ENCODE measurements around the gene DNAJC24.

The DNAJC24 gene

DNA sequence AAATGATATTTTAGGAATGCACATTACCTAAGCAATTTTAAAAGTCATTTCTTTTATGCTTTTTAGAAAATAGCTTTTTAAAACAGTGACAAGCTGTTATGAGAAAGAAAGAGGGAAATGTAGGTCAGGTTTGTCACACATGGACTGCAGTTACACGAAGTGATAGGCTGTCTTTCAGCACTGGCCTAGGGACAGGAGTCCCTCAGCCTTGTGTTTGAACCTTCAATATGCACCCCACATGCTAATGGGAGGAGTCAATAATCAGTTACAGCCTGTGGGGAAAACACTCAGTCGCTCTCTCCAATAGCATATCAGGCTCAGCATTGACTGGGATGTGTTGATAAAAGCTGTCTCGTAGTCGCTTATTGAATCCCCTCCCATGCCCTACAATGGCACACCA is 45.8 kb downstream of the DNAJC24 start:
- DNase-seq (ENCODE audit: low read depth in 2 of 2) = no peak

DNA sequence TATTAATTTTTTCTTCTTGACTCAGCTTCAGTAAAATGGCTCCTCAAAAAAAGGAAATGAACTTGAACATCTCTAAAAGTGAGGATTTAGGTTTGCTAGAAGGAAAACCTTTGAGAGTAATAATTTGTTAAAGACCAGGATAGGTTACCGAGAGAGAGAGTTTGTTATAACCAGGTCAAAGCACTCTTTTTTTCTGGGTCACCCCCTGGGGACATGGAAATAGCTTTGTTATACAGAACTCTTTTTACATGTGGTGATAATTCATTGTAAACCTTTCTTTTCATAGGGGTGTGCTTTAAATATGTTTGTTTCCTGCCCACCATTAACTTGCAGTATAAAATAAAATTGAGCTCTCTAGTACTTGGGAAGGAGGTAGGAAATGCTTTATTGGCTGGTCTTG is 47.7 kb downstream of the DNAJC24 start:
- DNase-seq (ENCODE audit: low read depth in 2 of 2) = no peak

DNA sequence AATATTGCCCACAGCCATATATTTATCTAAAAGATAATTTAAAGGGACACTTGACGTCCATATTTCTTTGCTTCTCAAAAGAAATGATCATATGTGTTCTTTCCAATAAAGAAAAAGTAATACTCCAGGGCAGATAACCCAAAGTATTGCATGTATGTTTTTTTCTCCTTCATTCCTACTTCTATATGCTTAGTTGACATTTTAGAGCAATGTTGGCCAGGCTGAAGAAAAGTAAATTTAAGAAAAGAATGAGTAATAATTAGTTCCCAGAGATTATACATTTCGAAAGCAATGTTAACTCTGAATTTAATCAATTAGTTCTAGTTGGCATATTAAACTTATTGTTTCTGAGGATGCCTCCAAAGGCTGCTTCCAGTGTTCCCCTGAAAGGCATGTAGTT is 48.2 kb downstream of the DNAJC24 start:
- no peak for DNase-seq (ENCODE audit: low read depth in 2 of 2)

DNA sequence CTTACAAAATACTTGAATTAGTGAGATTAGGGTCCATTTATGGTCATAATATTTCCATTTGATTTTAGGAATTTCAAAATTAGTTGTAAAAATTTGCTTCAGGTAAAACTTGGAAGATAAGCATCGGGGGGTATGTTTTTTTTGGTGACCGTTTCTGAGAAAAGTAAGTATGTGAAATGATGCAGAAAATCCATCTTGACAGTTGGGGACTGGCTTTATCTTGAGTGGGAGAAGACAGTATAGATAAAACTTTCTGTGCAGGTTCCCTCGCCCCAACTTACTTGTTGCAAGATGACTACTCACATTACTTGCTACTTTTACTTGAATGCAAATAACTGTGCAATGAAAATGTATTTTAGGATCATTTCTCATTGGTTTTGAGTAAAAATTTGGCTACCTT is 49.5 kb downstream of the DNAJC24 start:
- no peak for DNase-seq (ENCODE audit: low read depth in 2 of 2)

DNA sequence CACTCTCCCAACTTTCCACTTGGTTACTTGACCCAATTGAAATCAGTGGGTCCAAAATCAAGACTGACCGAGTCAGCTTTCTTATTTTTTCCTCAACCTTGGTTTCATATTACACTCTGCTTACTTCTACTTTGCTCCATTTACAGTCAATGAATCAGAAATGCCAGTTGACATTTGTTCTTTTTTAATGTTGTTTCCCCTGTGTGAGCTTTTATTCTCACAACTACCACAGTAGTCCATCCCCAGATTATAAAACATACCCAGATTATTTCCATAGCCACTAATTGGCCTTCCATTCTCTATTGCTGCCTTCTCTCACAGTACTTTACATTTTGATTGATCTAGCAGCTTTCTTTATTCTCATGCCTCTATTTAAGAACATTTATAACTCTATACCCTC is 50.0 kb downstream of the DNAJC24 start:
- DNase-seq (ENCODE audit: low read depth in 2 of 2) = no peak

DNA sequence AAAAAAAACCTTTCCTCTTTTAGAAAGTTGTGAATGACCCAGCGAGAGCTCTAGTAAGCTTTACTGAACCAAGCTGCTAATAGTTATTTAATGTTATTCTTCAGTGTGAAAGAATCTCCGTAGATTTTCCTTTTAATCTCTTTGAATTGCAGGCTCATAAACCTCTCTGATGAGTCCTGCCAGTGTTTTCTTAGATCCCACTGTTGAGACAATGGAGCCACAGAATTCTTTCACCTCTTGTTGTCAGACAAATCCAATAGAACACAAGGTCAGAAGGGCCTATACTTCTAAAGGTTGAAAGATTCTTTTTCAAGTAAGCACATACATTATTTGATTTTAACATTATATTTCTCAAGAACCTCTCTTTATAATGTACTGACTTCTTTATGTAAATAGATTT is 52.2 kb downstream of the DNAJC24 start:
- no peak for DNase-seq (ENCODE audit: low read depth in 2 of 2)

DNA sequence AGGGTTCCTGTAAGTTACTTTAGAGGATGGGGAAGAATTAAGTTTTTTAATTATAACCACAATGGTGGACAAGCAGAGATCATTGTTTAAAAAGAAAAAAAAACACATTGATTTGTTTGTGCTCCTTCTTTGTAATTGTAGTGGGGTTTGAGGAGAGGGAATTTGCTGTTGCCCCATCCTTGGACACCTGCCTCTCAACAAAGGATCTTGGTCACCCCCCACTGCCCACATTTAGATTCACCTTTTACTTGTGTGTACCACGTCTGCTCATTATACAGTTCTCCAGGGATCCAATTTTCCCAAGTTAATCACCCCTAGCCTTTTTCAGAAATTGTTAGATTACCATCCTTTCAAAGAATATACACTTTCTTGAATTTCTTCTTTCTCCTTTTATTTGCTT is 53.0 kb downstream of the DNAJC24 start:
- no peak for DNase-seq (ENCODE audit: low read depth in 2 of 2)

DNA sequence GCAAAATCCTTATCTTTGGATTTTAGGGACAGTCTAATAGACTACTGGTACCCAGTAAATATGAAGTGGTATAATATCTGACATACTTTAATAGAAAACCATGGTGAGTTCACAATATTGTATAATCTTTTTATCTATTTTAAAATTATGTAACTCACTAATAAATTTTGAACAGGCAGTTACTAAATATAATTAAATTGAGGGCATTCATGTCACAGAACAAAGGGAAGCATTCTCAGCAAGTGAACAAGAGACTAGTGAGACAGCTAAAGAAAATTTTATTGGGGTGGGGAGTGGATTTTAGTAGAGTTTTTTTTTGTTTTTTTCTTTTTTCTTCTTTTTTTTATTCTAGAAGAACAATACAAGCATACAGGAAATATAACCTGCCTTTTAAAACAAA is 55.0 kb downstream of the DNAJC24 start:
- DNase-seq (ENCODE audit: low read depth in 2 of 2) = no peak

DNA sequence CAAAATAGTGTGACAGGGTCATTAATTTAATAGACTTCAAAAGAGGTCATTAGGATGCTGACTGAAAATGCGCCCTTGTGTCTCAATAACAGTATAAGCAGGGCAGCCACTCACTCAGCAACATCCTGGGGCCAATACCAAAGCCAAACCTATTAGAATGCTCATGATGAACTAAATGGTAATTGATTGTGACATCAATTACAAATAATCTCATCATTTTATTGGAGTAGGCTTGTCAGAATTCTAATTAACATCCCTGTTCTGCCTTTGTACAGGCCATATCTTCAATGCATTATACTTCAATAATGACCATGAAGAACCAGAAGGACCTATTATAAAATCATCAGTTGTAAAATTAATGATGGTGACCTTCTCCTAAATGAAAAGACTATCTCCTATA is 64.2 kb downstream of the DNAJC24 start:
- no peak for DNase-seq (ENCODE audit: low read depth in 2 of 2)

DNA sequence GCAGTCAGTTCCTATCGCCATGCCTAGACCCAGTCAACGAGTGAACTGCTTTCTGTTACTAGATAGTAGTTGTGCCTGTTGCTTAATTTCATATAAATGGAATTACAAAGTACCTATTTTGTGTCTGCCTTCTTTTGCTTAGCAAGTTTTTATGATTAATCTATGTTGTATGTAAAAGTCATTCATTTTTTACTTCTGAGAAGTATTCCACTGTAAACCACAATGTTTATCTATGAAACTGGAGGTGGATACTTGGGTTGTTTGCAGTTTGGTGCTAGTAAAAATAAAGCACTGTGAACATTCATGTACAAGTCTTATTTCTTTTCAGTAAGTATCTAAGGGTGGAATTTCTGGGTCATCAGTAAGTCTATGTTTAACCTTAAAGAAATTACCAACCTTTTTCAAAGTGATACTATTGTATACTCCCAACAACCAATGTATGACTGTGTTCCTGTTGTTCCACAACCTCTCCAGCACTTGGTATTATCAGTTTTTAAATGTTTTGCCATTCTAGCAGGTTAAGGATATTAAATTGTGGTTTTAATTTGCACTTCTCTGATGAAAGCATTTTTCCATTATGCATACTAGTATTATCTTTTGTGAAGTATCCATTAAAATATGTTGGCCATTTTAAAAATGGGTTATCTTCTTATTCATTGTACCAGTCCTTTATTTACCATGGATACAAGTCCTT is 68.2 kb downstream of the DNAJC24 start:
- DNase-seq (ENCODE audit: low read depth in 2 of 2) = no peak

DNA sequence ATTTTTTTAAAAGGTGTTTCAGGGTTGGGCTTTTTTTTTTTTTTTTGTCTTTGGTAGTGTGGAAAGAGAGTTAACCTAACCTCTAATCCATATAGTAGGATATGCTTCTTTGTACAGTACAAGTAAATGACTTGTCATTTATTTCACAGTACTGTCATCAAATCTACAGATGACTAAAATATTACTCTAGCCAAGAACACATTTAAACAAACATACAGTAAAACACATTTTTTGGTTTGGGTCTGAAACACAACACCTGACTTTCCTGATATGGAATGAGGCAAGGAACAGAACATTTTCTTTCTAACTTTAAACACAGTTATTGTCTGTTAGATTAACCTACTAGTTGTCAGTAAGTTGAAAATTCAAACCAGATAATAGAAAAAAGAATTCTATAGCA is 71.6 kb downstream of the DNAJC24 start:
- DNase-seq (ENCODE audit: low read depth in 2 of 2) = no peak

DNA sequence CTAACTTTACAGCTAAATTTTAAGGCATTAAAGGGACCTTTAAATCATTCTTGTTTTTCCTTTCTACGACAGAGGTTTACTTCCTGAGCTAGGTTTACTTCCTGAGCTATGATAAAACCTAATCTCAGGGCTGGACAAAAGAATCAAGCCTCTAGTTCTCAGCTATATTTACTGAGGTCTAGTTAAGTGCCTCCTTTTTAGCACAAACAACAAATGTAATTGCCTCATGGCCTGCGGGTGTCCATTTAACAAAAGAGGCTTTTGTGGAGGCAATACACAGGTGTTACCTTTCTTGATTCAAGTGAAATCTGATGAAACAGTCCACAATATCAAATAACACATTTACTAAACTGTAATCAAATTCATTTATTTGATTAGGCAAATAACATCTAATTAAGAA is 72.4 kb downstream of the DNAJC24 start:
- DNase-seq (ENCODE audit: low read depth in 2 of 2) = no peak

DNA sequence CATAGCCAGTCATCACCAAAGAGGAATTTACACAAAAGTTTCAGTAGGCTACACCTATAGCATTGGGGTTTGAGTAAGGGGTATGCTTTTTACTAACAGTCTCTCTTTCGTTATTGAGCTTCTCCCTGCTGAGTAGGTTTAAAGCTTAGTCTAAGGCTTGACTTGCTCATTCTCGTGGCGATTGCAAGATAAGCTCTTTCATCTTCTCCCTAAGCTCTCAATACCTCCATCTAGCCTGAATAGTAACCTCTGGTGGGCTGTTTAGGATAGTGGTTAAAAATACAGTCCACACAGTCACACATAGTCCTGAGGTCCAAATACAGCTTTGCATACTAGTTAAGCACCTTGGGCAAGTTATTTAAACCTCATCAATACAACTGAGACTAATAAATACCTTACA is 74.1 kb downstream of the DNAJC24 start:
- DNase-seq (ENCODE audit: low read depth in 2 of 2) = no peak

DNA sequence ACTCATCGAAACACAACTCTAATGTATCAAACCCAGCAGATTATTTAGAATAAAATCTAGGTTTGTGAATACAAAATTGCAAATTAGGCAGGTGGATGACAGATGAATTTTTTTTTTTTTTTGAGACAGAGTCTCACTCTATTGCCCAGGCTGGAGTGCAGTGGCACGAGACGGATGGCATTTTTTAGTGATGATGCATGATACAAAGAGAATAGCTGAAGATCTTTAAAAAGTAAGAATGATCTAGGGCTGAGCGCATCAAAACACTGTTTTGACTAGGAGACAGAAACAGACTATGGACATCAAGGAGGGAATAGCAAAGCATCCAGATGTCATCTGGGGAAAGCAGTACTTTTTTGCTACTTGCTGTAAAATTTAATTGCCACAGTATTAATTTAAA is 76.0 kb downstream of the DNAJC24 start:
- DNase-seq (ENCODE audit: low read depth in 2 of 2) = no peak

DNA sequence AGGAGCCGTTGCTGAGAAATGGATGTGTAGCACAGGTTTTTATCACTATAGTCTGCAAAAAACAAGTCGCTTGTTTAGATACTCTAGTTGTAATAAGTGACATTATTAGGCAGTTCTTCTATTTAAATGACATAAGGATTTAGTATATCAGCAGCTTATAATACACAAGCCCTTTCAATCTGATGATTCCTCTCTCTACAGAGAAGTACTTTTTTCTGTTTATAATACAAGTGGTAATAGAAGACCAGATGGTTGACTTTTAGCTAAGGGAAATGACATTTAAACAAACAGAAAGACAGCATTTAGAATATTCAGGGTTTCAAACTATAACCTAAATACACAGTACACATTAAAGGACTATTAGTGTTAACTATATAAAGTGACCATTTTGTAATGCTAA is 79.4 kb downstream of the DNAJC24 start:
- no peak for DNase-seq (ENCODE audit: low read depth in 2 of 2)

DNA sequence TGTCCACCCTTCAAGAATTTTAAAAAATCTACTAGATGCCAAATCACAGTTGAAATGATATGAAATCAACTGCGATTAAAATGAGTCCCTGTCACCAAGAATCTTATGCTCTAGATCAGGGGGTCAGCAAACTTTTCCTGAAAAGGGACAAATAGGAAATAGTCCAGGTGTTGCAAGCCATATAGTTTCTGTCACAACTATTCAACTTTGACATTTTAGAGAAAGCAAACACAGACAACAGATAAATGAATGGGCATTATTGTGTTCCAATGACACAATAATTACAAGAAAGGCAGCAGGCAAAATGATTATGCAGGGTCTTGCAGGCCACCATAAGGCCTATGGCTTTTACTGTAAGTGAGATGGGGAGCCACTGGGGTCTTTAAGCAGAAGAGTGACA is 81.2 kb downstream of the DNAJC24 start:
- no peak for DNase-seq (ENCODE audit: low read depth in 2 of 2)

DNA sequence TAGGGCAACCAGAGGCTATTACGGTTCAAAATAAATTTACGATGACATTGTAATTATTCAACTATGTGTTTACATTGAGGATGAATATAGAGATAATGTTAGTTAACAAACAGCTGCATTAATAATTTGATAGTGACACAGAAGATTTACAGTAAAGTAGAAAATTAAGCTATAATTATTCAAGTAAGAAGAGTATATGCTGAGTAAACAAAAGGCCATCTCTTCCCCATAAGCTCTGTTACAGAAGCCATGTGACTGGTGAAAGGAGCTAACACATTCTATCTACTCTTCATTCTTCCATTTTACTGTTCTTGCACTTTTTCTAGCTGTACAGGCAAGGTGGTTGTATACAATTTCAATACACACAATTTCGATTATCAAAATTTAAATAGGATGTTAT is 85.5 kb downstream of the DNAJC24 start:
- no peak for DNase-seq (ENCODE audit: low read depth in 2 of 2)

DNA sequence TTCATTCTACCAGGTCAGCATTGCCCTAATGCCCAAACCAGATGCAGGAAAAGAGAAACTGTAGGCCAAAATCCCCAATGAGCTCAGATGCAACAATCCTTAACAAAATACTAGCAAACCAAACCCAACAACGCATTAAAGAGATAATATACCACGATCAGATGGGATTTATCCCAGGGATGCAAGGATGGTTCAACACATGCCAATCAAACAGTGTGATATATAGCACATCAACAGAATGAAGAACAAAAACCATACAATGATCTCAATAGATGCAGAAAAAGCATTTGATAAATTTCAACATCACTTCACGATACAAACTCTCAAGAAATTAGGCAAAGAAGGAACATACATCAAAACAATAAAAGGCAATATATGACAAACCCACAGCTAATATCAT is 94.8 kb downstream of the DNAJC24 start:
- DNase-seq (ENCODE audit: low read depth in 2 of 2) = no peak

DNA sequence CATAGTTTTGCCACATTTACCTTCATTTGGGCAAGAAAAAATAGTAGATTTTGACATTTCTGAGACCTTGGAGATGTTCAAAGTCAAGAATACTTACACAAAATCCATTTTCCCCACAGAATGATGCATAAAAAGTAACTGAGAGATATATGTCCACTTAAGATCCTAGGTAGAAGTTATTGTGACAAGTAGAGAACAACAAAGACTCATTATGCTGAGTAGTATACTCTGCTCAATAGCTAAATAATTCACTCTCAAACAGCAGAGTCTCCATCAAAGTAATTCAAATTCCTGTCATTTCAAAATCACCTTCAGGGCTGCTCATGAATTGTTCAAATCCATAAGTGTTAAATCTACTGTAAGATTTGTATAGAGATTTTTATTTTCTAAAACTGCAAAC is 104.4 kb downstream of the DNAJC24 start:
- DNase-seq (ENCODE audit: low read depth in 2 of 2) = no peak

DNA sequence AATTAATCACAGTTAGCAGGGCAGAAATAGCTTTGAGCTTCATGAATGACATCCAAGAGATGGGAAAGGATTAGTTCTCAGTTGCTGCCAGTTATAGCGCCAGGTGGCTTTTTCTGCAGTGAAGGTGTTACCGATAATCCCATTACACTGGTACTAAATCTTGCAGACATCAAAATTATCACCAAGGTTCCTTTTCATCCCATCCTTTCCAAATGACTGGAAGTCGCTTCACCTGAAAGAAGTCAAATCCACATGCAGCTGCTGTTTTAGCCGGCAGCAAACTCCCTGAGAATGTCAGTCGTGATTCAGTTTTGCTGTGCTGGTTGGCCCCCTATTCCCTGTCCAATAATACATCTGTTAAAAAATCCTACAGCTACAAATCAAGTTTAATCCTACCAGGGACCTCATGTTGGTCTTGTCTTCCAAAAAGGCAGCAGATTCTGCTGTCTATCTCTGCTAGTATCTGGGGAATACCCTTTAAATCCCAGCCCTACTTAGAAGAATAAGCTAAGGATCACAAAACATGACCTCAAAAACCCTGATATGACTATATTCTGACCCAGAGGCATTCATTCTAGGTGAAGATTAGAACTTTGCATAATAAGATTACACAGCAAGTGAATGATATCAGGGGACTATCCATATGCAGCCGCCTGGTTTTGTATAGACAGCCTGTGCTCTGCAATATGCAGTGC is 108.0 kb downstream of the DNAJC24 start:
- DNase-seq (ENCODE audit: low read depth in 2 of 2) = no peak

DNA sequence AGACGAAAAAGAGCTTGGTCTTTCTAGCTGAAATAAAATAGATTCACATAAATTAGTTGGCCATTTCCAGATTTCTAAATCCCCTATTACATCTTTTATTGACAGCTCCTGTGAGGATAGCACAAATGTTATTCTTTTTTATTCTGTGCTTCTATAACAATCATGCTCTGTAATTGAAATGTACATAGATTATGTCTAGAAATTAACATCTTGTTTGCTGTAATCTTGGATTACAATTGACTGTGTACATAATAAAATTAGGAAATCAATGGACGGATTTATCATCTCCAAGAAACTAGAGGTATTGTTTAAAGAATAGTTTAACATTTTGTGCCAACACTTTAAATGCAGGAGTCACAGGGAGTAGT is 108.5 kb downstream of the DNAJC24 start:
- no peak for DNase-seq (ENCODE audit: low read depth in 2 of 2)

DNA sequence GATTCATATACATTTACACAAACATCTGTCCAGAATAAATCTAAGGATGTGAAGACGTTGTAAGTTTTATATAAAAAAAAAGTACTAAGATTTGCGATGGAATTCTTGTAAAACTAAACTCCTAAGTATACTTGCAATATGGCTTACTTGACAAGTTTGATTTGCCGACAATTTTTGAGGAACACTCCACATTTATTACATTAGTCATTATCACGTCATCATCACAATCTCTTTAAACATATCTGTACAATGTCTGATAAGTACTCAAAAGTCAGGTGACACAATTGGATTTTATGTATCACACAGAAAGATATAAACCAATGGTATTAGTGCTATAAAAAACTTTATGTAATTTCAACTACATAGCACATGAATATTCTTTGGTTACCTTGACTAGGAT is 109.4 kb downstream of the DNAJC24 start:
- no peak for DNase-seq (ENCODE audit: low read depth in 2 of 2)

DNA sequence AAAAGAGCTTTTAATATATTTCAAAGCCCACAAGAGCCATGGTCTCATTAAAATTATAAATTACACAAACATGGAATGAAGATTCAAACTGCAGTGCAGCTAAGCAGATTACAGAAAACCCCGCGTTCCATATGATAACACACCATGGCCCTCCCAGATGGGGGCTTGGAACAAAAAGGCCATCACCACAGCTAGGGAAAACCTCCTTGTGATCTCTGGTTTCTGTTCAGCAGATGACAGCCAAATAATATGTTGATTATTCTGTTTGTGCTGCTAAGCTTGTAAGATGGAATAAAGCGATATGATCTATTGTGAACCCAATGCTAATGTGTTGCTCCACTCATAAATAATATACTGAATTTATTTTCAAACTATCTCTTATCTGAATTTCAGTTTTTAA is 111.3 kb downstream of the DNAJC24 start:
- DNase-seq (ENCODE audit: low read depth in 2 of 2) = no peak

Measured in stimulated activated CD8-positive, alpha-beta memory T cell treated with anti-CD3 and anti-CD28 coated beads, Interleukin-15, amount 100 ng/mL, for 4 hours (primary cell).